ENCODE results near the gene ALKBH5.
A peak's percentile ranks its signal among the peaks of the same experiment; 100 is the strongest.
"Not testable (repeated sequence)": the region's sequence is repeated elsewhere in the genome, so short reads cannot be mapped to it uniquely, and the experiment has no call there.

Gene ALKBH5

DNA sequence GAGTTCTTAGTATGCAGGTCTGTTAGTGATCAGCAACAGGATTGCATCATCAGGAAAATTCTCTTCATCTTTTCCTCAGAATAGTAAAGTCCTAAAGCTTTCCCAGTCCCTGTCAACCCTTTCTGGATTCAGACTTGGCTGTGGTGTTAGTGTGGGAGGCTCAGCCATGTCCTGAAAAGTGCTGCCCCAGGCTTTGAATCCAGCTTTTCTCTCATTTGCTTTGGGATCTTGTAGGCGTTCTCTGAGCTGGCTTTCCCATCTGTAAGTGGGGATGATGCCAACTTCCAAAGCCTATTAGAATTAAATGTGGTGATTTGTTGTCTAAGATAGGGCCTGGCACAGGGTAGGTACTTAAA, 3.0 kb downstream of the ALKBH5 start:
- no peak for DNase-seq

DNA sequence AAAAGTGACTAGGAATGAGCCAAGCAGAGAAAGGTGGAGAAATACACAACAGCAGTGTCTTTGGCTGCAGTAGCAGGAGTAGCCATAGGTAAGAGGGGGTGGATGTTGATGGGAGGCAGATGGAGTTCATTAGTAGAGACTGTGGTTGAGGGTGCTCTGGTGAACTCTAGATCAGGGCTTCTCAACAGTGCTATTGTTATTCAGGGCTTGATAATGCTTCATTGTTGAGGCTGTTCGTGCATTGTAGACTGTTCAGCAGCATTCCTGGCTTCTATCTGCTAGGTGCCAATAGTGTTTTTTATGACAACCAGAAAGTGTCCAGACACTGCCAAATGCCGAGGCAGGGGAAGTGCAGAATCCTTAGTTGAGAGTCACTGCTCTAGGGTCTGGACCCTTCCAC, 3.6 kb downstream of the ALKBH5 start:
- no peak for DNase-seq

DNA sequence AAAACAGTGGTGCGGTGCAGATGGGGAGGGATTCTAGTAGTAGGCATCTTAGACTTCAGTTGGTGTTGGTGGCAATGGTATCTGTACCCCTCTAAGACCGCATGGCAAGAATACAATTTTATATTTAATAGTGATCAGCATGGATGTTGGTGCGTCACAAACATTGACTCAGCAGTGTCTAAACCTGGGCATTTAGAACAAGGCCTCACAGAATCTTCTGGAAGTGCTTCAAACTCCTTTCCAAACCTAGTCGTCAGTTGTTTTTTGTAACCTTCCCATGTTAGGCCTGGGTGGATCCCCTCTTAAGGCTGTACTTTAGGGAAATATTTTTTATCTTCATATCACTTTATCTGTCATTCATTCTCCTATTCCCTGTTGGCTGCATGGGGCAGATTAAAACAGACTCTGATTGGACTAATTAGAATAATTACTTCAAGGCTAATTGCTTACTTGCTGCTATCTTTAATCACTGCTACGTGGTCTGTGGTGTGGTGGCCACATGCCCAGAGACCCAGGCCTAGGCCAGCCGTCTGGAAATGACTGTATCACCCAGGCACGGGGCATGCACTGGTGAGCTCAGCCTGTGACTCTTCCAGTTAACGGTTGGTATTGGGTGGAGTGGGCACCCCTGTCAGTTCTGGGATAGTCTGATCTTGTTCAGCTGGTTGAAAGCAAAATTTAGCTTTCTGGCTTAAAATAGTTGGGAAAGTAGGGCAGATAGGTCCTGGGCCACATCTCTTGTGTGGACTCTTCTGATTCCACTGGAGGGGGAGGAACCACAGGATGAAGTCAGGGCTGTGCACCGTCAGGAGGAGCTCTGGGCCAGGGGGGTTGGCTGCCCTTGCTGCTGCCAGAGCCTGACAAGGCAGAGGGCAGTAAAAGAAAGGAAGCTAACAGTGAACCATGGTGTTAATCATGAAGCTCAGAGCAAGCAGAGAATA, 4.5 kb downstream of the ALKBH5 start:
- DNase-seq = no peak

DNA sequence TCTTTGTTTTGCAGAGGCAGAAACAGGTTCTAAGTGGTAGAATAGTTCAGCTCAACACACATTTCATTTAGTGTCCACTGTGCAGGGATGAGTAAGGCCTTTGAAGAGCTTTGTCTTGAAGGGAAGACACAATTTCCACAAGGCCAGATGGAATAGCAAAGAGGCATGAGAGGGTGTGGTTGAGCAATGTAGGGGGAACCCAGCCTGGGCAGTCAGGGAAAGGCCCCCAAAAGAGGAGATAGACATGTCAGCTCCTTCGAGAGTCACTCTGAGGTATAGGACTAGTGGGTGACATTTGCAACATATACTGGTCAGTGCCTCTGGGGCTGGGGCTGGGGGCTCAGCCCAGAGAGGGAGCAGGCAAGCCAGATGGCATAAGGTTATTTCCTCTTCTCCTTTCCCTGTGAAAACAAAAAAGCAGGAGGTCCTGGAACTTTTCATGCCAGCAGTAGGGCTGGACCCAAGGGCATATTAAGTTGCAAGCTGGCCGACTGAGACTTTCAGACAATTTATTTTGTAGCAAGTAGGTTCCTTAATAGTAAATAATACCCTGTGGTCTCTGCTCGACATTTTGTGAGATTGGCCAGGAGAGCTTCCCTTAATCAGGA, 7.1 kb downstream of the ALKBH5 start:
- DNase-seq = no peak

DNA sequence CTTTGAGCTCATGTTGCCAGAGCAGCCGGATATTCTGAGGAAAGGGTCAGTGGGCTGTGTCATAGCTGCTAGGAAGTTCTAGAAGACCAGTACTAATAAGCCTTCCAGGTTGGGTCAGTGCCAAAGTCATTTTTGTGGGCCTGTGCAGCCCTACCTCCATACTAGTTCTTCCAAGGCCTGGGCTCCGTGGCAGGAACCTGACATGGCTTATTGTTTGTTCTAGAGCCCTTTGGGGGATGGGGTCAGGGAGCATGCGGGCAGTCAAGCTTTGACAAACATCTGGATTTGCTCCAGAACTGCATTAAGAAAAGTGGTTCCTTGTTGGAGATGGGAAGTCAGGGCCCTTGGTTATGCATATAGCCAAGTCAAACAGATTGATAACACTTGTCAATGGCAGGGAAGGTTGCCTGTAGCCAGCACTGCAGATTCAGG, 7.6 kb downstream of the ALKBH5 start:
- DNase-seq = no peak

DNA sequence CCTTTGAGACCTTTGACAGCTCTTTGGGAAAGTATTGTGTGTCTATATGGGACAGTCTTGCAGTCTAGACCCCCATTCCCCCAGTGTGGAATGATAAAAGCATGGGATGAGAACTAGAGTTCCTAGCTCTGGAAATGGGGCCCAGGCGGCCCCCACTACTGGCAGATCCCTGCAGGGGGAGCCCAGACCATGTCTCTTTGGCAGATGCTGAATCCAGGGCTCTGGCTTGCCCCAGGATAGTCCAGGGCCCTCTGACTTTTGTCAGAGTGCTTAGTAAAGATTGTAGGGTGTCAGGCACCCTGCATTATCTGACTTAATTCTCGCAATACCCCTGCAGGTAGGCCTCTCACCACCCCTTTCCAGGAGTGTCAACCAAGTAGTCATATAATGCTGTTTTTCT, 8.3 kb downstream of the ALKBH5 start:
- peak; percentile 14 for DNase-seq

DNA sequence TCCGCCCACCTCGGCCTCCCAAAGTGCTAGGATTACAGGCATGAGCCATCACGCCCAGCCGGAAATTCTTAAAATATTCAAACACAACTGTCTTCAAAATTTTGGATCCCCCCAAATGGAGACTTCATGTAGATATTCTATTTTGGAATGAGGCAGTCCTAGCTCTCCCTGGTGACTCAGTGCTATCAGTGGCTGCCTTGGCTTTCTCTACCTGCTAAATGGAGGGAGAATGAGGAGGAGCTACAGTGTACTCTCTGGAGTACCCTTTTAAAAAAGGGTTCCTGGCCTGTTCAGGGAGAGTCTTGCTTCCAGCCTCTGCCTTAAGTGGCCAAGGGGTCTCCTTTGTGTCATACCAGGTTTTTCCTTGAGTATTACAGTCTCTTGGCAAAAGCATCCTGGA, 10.8 kb downstream of the ALKBH5 start:
- DNase-seq = no peak

DNA sequence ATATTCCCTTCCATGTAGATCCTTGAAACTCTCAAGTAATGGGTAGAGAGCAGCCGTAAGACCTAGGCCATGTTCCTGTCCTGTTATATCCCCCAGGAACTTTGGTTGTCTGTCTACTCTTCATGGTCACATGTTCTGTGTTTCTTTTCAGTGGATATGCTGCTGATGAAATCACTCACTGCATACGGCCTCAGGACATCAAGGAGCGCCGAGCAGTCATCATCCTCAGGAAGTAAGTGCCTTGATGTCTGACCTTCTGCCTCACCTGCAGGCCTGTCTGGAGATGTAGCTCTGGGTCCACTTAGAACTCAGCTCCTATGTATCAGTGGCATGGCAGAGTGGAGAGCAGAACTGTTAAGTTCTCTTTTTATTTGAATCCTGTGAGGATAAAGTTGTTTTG, 11.2 kb downstream of the ALKBH5 start:
- DNase-seq = no peak

DNA sequence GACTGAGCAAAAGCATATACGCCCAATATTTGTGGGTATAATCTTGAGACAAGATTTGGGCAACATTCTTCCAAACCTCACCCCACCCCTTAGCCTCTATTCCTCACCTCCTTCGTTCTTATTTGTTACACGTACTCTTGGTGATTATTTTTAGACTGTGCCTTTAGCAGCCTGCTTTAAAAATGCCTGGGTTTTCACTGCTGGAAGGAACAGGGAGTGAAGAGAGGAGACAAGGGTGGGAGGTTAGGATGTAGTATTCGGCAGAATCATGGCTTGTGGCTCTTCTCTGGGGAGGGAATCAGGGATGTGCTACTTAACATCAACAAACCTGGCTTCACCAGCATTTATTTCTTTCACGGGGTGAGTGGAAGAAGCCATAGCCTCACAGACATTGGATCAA, 11.6 kb downstream of the ALKBH5 start:
- DNase-seq = no peak

DNA sequence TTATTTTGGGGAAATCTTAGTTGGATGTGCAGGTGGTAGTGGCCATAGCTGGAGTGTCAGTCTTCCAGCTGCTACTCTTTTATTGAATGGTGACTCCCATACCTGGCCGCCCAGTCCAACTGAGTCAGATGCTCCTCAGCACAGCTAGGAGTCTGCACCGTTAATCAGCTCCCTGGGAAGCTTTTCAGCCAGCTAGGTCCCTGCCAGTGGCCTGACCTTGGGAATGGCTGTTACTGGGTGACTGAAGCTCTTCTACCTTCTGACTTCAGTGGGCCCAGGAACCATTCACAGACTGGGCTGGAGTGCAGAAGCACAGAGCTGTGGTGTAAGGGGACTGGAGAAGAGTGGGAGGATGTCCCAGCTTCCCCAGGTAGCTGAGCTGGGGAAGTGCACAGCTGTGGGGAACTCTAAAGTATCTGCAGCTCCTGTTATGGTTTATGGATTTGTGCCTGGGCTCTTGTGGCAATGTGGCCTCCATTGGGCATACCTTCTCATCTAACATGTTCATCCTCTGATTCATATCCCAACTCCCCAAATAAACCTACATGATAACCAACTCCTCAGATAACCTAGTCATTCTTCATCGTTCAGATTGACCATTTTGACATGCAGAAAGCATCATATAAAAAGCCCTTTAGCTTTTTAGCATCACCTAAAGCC, 14.0 kb downstream of the ALKBH5 start:
- no peak for DNase-seq

DNA sequence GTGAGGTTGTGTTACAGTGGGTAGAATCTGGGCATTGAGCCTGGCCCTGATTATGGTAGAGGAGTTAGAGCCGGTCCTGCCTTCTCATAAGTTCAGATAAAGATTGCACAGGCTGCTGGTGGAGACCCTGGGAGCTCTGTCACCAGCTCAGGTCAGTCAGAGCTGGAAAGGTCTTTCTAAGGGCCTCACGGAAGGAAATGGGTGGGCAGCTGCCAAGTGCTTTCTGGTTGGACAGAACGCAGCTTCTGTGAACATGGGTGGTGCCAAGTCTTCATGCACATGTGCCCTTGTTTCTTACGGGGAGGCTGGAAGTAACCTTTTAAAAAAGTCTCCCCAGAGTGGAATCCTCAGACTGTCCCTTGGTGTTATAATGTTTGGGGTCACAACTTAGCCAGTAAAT, 14.9 kb downstream of the ALKBH5 start:
- no peak for DNase-seq

DNA sequence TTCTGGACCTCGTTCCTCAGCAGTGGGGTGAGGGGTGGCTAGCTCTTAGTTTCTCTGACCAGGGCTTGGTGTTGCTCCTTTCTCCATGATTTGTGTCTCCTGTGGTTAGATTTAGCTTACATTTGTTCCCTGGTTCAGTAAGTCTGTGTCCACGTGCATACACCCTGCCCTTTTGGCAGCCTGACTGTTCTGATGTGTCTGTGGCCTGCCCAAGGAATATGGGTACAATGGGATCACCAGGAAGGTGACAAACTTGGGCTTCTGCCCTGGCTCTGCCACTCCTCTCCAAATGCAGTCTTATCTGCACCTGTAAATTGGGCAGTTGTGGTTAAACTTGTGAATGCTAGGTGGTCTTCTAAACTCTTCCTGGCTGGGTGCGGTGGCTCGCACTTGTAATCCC, 17.5 kb downstream of the ALKBH5 start:
- DNase-seq = no peak

DNA sequence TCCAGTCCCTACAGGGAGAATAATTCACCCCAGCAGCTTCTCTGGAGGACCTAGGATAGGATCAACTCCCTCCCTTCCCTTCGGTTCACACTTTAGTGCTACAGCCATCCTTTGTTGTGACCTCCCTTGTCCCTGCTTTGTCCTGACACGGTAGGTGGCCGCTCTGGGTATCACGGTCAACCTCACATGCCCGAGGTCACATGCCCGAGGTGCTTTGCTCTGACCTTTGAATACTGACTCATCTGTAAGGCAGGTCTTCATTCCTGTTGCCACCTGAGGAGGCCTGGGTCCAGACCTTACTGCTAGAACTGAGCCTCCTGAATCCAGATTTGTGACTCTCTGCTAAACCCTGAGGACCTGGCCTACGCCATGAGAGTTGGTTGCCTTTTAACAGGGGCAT, 19.7 kb downstream of the ALKBH5 start:
- DNase-seq = no peak

DNA sequence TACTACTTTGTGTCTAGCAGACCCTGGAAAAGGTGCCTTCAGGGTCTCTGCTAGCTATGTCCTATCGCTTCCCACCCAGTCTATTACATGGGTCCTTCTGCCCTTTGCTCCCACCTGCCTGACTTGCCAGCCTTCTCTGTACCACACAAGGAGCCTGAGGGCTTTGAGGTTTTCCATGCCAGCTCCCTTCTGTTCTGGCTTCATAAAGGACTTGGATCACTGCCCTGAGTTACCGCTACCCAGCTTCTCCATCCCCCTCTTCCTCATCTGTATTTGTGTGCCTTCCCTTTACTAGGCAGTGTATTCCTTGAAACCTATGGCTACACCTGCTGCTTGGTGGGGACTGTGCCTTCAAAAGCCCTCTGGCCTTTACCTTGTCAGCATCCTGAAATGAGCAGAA, 22.2 kb downstream of the ALKBH5 start:
- no peak for DNase-seq

DNA sequence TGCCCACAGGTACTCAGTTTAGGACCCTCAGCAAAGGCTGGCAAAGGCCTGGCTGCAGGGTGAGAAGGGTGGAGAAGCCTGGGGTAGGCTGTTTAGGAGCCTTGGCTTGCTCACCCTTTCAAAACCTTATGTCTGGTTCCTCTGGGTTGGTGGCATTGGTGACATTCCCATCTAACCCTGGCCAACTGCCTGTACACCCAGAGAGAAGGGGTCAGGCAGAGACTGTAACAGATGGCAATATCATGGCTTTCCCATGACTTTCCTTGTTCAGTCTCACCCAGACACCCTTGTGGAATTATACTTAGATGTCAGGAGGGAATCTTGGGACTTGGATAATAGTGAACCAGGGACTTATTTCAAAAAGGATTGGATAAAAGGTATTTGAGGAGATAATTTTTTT, 23.3 kb downstream of the ALKBH5 start:
- no peak for DNase-seq

DNA sequence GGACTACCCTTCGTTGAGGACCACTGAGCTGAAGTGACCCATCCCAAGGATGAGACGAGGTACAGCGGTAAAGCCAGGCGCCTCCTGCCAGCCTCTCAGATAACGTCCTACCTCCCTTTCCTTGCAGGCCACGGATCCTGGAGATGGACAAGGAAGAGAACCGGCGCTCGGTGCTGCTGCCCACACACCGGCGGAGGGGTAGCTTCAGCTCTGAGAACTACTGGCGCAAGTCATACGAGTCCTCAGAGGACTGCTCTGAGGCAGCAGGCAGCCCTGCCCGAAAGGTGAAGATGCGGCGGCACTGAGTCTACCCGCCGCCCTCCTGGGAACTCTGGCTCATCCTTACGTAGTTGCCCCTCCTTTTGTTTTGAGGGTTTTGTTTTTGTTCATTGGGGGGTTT, 24.5 kb downstream of the ALKBH5 start:
- DNase-seq = no peak

DNA sequence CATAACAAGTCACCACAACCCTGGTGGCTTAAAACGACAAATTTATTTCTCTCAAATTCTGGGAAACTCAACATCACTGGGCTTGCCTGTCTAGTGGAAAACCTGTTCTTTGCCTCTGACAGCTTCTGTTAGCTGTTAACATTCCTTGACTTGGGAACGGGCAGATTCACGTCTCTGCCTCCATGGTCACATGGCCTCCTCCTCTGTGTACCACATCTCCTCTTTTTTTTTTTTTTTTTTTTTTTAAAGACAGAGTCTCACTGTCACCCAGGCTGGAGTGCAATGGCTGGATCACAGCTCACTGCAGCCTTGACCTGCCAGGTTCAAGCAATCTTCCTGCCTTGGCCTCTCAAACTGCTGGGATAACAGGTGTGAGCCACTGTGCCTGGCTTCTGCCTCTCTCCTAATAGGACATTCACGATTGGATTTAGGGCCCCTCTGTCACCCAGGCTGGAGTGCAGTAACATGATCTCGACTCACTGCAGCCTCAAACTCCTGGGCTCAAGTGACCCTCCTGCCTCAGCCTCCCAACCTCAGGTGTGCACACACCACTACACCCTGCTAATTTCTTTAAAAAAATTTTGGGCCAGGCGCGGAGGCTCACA, 30.1 kb downstream of the ALKBH5 start:
- no peak for DNase-seq

DNA sequence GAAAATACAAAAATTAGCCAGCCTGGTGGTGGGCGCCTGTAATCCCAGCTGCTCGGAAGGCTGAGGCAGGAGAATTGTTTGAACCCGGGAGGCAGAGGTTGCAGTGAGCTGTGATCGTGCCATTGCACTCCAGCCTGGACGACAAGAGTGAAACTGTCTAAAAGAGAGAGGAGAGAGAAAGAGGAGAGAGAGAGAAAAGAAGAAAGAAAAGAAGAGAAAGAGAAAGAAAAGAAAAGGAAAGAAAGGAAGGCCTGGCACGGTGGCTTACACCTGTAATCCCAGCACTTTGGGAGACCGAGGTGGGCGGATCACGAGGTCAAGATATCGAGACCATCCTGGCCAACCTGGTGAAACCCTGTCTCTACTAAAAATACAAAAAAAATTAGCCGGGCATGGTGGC, 33.3 kb downstream of the ALKBH5 start:
- DNase-seq = not testable (repeated sequence)

DNA sequence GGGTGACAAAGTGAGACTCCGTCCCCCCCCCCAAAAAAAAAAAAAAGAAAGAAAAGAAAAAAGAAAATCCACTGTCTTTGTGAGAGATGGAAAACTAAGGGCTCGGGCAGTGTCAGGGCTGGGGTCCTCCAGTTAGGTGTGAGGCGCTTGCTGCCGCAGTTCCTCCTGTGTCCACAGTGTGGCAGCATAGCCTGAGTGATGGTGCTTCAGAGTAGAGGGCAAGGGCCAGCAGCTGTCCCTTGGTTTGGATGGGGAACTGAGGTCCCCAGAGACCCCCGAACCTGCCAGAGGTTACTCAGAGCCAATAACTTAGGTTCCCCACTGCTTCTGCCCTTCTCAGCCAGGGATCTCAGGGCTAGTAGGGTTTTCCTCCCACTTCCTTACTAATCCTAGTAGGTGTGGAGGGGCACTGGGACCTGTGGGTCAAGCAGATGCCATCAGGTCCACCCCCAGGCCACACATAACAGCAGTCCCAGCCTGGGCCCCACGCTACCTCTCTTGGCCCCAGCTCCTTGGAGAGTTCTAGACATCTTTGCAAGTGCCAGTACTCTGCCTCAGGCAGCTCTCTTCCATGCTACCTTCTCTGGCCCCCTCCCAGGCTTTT, 33.9 kb downstream of the ALKBH5 start:
- DNase-seq = peak; percentile 78

DNA sequence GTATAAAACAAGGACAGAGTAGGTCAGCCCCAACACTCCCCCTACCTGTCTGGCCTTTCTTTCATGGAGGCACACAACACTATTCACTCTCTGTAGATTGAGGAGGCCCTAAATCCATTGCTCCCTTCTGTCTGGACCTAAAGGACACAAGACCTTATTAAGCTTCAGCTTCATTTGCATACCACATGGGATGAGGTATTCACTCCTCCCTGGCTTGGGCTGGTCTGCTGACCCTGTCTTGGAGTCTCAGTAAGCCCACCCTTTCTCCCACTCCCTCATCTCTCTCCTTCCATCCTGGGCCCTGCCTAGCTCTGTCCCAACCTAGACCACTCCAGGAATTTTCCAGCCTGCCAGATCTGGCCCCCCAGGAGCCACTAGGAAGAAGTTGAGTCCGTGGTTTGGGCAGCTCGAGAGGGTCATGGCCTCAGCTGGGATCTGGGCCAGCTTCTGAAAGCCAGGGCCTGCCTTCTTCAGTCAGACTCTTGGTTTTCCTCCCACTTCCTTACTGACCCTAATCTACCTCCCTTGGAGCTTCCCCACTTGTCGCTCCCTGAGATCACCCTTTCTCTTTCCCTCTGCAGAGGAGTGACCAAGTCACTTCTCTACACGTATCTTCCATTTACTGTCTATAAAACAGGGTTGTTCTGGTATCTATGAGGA, 35.3 kb downstream of the ALKBH5 start:
- no peak for DNase-seq

DNA sequence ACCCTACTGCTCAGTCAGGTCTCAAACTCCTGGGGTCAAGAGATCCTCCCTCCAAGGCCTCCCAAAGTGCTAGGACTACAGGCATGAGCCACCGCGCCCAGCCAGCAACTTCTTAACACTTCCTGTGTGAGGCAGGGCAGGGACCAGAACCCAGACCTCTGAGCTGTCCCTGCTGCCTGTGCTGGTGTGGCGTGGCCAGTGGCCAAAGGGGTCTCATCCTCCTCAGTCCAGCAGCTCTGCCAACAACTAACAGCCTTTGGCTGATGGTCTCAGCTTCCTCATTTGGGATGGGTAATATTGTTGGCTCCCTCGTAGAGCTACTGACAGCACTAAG, 40.4 kb downstream of the ALKBH5 start:
- no peak for DNase-seq

DNA sequence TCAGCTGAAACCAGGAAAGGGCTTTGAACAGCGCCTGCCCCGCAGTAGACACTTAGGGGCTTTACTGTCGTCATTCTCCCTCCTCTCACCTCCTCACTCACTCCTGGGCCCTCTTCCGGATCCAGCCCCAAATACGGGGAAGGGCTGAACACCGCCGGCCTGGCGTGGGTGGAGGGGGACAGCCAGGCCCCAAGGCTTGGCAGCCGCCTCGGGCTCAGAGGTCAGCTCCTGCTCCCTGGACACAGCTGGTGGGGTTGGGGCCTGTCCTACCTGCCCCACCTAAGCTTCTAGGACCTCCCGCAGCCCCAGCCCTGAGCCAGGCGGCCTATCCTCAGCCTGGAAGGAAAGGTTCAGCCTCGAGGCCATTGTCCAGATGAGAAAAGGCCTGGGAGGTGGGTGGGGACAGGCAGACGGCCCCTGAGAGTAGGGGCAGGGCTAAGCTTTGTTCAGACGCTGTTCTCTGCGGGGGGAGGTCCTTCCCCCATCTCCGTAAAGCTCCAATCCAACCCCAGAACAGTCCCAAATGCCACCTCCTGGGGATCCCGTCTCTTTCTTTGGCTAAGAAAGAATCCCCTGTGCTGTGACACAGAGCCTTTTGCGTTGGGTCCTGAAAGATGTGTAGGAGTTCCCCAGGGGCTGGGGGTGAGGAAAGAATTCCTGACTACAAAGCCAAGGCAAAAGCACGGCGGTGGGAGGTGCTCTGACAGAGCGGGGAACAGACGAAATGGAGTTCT, 40.9 kb downstream of the ALKBH5 start:
- DNase-seq = no peak

Data from CD4-positive, alpha-beta T cell treated with Interleukin-17A for 4 hours (primary cell).